Erythroblast (primary cell): ENCODE measurements around the gene COL13A1.

Experiments
- DNase-seq, 2 experiments: peaks; one replicate each; lab custom pipeline; 2025; lab: John Stamatoyannopoulos, UW
- GATA1 ChIP-seq: IDR thresholded peaks from 2 replicates; pipeline ENCODE4 v1.6.1; 2011; ENCODE audit warnings: low read depth, mild to moderate bottlenecking, control low read depth, low read length, moderate library complexity
- POLR2A ChIP-seq: IDR thresholded peaks from 2 replicates; pipeline ENCODE4 v1.6.1; 2011; ENCODE audit warnings: mild to moderate bottlenecking, low read length

COL13A1 gene

DNA sequence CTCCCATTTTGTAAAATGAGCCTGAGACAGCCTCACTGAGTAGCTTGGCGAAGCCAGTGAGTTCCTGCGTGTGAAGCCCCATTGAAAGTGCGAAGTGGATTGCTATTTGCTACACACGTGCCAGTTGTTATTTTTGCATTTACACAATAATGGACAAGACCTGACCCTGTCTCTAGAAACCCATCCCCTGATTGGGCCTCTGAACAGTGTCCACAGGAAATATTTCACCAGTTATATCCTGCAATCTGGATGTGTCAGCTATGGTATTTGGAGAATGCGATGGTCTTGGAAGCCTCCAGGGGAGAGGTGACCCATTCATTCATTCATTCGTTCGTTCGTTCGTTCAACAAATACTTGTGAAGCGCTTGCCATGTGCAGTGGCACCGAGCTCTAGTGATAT lies 37.1 kb downstream of the COL13A1 start:
- TF ChIP-seq POLR2A: no peak
- no peak for TF ChIP-seq GATA1
- DNase-seq: no peak

- no peak for DNase-seq
- no peak for TF ChIP-seq POLR2A
- no peak for TF ChIP-seq GATA1
Measured at GRCh38 chr10:69839696-69840345, 38.1 kb downstream of the COL13A1 start.

GRCh38 chr10:69840773-69841172 lies 39.1 kb downstream of the COL13A1 start:
- TF ChIP-seq POLR2A (no peak), GATA1 (no peak)
- no peak for DNase-seq

- DNase-seq: no peak
- TF ChIP-seq GATA1 (no peak), POLR2A (no peak)
Measured at GRCh38 chr10:69842020-69842419, 40.3 kb downstream of the COL13A1 start.

- TF ChIP-seq POLR2A (no peak), GATA1 (no peak)
- no peak for DNase-seq
Measured at GRCh38 chr10:69842882-69843281, 41.2 kb downstream of the COL13A1 start.

DNA sequence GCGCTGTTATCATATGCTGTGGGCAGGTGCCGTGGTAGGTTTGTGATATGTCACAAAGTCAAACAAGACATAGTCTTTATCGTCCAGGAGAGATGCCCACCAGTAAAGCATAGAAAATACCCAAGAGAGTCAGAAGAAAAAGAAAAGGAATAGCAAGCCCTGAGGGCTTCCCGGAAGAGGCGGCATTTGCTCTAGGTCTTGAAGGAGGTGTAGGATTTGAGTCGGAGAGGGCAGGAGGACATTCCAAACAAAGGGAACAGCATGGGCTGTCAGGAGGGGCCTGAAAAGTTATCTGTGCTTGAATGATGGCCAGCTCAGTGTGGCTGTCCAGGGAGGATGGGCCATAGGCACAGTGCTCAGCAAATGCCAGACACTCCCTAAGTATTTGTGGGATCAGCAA lies 42.2 kb downstream of the COL13A1 start:
- TF ChIP-seq GATA1: no peak
- no peak for TF ChIP-seq POLR2A
- DNase-seq: no peak

DNA sequence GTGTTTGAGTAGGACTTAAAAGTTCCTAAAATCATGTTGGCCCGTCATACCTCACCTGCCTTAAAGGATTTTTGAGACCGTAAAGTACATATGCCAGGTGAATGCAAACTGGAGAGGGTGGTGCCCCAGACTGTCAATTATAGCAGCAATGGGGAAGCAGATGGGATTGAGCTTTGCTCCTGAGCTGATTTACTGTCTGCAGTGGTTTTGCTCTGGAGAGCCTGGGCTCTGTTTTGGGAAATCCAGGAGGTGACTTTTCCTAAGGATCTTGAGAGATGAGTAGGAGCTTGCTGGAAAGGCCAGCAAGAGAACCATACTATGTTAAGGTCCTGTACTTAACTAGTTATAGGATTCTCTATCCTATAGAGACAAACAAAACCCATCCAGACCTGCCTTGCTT lies 43.0 kb downstream of the COL13A1 start:
- no peak for DNase-seq
- TF ChIP-seq GATA1 (no peak), POLR2A (no peak)

DNA sequence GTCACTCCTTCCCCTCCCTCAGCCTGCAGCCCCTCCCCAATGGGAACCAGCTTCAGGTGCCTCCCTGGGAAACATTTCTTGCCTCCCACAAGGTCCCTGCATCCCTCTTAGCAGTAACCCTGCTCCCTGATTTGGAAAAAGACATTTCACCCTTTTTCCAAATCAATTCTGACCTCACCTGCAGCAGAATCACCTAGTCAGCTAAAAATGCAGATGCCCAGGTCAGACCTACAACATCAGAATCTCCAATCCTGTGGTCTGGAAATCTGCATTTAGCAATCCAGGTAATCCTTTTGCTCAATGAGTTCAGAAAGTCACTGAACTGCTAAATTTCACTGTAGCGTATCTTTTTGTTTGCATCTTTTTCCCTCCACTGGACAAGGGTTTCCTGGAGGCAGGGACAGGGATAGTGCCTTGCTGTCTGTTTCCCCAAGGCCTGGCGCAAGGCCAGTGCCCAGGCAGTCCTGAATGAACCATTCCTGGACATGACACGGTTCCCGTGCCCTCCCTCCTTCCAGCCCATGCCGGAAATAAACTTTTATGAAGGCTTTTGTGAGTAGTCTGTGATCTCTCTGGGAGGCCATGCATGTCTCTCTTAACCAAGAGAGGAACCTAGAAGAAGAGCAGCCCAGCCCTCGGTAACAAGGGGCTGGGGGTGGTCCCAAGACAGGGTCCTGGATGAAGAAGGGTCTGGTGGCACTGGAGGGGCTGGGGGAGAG lies 44.0 kb downstream of the COL13A1 start:
- TF ChIP-seq GATA1 (no peak), POLR2A (no peak)
- no peak for DNase-seq

DNA sequence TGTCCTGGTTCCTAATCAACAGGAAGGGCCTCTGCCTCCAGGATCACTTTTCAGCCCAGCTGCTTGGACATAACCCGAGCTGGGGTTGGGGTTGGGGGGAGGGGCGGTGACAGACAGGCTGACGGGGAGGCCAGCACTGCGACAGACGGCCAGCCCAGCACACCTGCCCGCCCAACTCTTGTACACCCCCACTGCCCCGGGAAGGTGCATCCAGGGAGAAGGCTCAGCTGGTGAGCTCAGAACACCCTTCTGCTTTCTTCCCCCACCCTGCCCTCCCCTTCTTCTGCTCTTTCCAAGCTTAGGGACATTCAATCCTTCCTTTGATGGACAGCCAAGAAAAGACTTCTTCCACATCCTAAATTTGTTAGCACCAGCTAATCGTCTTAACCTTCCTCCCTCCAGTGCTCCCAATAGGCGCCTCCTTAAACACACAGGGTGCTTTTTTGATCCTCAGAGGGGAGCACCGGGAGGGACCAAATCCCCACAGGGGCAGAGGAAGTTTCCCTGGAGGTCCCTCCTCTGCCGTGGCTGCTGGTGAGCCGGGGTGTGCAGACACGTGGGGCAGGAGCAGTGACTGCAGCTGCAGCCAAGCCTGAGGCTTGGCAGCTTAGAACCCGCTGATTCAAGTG lies 44.7 kb downstream of the COL13A1 start:
- DNase-seq: no peak

DNA sequence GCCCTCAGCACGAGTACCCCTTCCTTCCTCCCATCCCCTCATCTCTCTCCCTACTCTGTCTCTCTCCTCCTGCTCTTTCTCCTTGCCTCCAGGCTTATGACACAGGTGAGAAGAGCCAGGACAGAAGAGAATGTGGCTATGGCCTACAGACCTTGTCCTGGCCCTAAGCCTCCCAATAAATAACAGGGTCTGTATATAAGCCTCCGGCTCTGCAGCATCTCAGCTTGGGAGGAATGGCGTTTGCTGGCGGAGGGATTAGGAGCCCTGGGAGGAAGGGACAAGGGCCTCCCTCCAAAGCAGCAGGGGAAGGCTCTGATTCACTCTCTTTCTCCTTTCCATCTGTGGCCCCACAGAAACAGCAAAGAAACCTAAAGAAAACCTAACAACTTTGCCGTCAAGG lies 45.8 kb downstream of the COL13A1 start:
- TF ChIP-seq POLR2A (no peak), GATA1 (no peak)
- DNase-seq: no peak

More for the DNA sequence above, 44.7 kb downstream of the COL13A1 start:
- no peak for TF ChIP-seq GATA1
- TF ChIP-seq POLR2A: no peak

DNA sequence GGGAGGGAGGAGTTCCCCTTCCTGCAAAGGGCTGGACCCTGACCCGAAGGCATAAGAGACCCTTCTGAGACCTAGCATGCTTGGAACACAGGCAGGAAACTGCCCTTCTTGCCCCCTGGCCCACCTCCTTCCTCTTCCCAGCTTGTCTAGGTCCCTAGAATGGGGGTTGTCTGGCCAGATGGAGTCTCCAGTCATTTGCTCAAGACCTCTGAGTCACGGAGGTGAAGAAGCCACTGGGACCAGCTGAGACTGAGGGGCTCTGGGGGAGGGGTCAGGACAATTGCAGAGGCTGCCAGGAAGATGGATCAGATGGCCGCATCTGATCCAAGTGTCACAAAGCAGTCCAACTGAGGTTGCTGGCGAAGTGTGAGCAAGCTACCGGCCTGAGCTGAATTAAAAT lies 46.2 kb downstream of the COL13A1 start:
- DNase-seq: no peak
- TF ChIP-seq GATA1 (no peak), POLR2A (no peak)

GRCh38 chr10:69848454-69848853 lies 46.7 kb downstream of the COL13A1 start:
- TF ChIP-seq GATA1 (no peak), POLR2A (no peak)
- no peak for DNase-seq

DNA sequence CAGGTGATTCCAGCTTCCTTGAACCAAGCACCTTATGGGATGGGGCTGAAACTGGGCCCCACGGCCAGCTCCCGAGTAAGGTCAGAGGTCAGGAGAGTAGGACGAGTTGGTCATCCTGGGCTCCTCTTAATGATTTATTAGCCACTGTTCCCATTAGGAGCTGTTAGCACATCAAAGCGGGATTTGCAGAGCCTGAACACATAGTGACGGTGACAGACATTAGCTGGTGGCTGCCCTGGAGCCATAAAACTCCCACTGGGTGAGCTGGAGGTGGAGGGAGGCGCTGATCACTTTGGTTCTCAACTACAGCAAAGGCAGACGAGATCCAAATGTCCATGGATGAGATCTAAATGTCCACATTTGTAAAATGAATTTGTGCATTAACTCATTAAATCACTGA lies 48.1 kb downstream of the COL13A1 start:
- TF ChIP-seq GATA1 (no peak), POLR2A (no peak)
- DNase-seq: no peak

DNA sequence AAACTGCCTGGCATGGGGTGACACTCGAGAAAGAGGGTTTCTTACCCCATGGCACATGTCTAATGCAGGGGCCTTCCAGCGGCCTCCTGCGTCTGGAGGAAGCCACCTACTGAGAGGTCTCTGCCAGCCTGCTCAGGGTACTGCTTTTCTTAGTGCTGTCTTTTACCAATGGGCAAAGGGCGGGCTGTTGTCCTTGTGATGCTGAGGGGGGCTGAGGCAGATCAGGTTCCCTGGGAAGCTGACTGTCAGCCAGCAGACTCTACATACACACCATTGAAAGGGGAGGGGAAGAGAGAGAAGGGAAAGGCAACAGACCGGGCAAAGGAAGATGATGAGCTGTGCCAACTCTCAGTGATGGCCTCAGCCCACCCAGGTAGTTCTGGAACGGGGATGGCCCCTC lies 48.7 kb downstream of the COL13A1 start:
- no peak for DNase-seq
- TF ChIP-seq GATA1: no peak

DNA sequence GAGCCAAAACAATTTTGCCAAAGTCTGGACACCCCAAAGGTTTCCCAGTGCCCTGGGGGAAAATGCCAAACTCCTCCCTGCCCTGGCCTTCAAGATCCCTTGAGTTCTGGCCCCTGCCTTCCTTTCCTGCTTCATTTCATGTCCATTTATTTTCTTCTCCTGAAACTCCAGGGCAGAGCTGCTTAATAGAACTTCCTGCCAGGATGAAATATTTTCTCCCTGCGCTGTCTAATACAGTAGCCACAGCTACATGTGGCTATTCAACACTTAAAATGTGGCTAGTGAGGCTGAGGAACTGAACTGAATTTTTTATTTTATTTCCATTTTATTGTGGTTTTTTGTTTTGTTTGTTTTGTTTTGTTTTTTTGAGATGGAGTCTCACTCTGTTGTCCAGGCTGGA lies 49.6 kb downstream of the COL13A1 start:
- TF ChIP-seq POLR2A: no peak
- TF ChIP-seq GATA1: no peak

More for the DNA sequence above, 49.6 kb downstream of the COL13A1 start:
- DNase-seq: no peak
